ENCODE measurements around the gene KCNH1. TPM values are rescaled to one million over a fixed set of nuclear protein-coding genes. Genes with fewer than 3 reads are reported as not detected.

Gene KCNH1
- total RNA-seq, 2 donors from 2014 or later = not detected

GRCh38 chr1:210900820-210901219 is 233.1 kb downstream of the KCNH1 start:
- Mint-ChIP-seq H3K4me3 (no peak overlapping the region), H3K27ac (no peak overlapping the region), H3K36me3 (ENCODE audit: low read depth) (no peaks in the 10 kb centered on the region), H3K27me3 (peaks cover 51% of the 10 kb centered on the region), H3K4me1 (no peaks in the 10 kb centered on the region)
- H3K9me3 ChIP-seq (ENCODE audit: control insufficient read depth, low read length, poor library complexity, severe bottlenecking) = no peaks in the 10 kb centered on the region
- no peak for ATAC-seq
- no peak for DNase-seq

- ATAC-seq (no peak), DNase-seq (no peak)
- Mint-ChIP-seq H3K4me1 (no peaks in the 10 kb centered on the region), H3K27ac (no peak overlapping the region), H3K36me3 (ENCODE audit: low read depth) (no peaks in the 10 kb centered on the region), H3K27me3 (peaks cover 44% of the 10 kb centered on the region), H3K4me3 (no peak overlapping the region)
- no peaks in the 10 kb centered on the region for H3K9me3 ChIP-seq (ENCODE audit: control insufficient read depth, low read length, poor library complexity, severe bottlenecking)
Measured at GRCh38 chr1:210900079-210900478, 233.9 kb downstream of the KCNH1 start.

GRCh38 chr1:210899676-210900075 is 234.3 kb downstream of the KCNH1 start:
- no peaks in the 10 kb centered on the region for H3K9me3 ChIP-seq (ENCODE audit: control insufficient read depth, low read length, poor library complexity, severe bottlenecking)
- no peaks in the 10 kb centered on the region for H3K36me3 Mint-ChIP-seq (ENCODE audit: low read depth)
- DNase-seq (no peak), ATAC-seq (no peak)
- no peak overlapping the region for H3K4me3 Mint-ChIP-seq
- H3K4me1 Mint-ChIP-seq = no peaks in the 10 kb centered on the region
- no peak overlapping the region for H3K27ac Mint-ChIP-seq
- peaks cover 39% of the 10 kb centered on the region for H3K27me3 Mint-ChIP-seq

GRCh38 chr1:210898473-210898872 is 235.5 kb downstream of the KCNH1 start:
- H3K9me3 ChIP-seq (ENCODE audit: control insufficient read depth, low read length, poor library complexity, severe bottlenecking) = no peaks in the 10 kb centered on the region
- Mint-ChIP-seq H3K27ac (no peak overlapping the region), H3K36me3 (ENCODE audit: low read depth) (no peaks in the 10 kb centered on the region), H3K4me1 (no peaks in the 10 kb centered on the region), H3K4me3 (no peak overlapping the region), H3K27me3 (peaks cover 33% of the 10 kb centered on the region)
- DNase-seq = no peak
- no peak for ATAC-seq

- H3K9me3 ChIP-seq (ENCODE audit: control insufficient read depth, low read length, poor library complexity, severe bottlenecking) = no peaks in the 10 kb centered on the region
- ATAC-seq (no peak), DNase-seq (no peak)
- H3K36me3 Mint-ChIP-seq (ENCODE audit: low read depth) = no peaks in the 10 kb centered on the region
- peaks cover 11% of the 10 kb centered on the region for H3K27me3 Mint-ChIP-seq
- no peak overlapping the region for H3K27ac Mint-ChIP-seq
- H3K4me1 Mint-ChIP-seq = no peaks in the 10 kb centered on the region
- no peak overlapping the region for H3K4me3 Mint-ChIP-seq
Measured at GRCh38 chr1:210883821-210884220, 250.1 kb downstream of the KCNH1 start.

GRCh38 chr1:210882414-210883221 is 251.3 kb downstream of the KCNH1 start:
- no peak overlapping the region for H3K27ac Mint-ChIP-seq
- H3K4me1 Mint-ChIP-seq = no peaks in the 10 kb centered on the region
- no peaks in the 10 kb centered on the region for H3K9me3 ChIP-seq (ENCODE audit: control insufficient read depth, low read length, poor library complexity, severe bottlenecking)
- no peak for ATAC-seq
- peaks cover 11% of the 10 kb centered on the region for H3K27me3 Mint-ChIP-seq
- no peak for DNase-seq
- H3K4me3 Mint-ChIP-seq = no peak overlapping the region
- no peaks in the 10 kb centered on the region for H3K36me3 Mint-ChIP-seq (ENCODE audit: low read depth)

- H3K27ac Mint-ChIP-seq = no peak overlapping the region
- no peak for ATAC-seq
- no peaks in the 10 kb centered on the region for H3K36me3 Mint-ChIP-seq (ENCODE audit: low read depth)
- H3K9me3 ChIP-seq (ENCODE audit: control insufficient read depth, low read length, poor library complexity, severe bottlenecking) = no peaks in the 10 kb centered on the region
- H3K4me1 Mint-ChIP-seq = no peaks in the 10 kb centered on the region
- peaks cover 11% of the 10 kb centered on the region for H3K27me3 Mint-ChIP-seq
- H3K4me3 Mint-ChIP-seq = no peak overlapping the region
- no peak for DNase-seq
Measured at GRCh38 chr1:210878564-210878963, 255.4 kb downstream of the KCNH1 start.

- no peak for DNase-seq
- no peaks in the 10 kb centered on the region for H3K27me3 Mint-ChIP-seq
- no peak for ATAC-seq
- no peaks in the 10 kb centered on the region for H3K36me3 Mint-ChIP-seq (ENCODE audit: low read depth)
- H3K9me3 ChIP-seq (ENCODE audit: control insufficient read depth, low read length, poor library complexity, severe bottlenecking) = no peaks in the 10 kb centered on the region
- H3K4me1 Mint-ChIP-seq = no peaks in the 10 kb centered on the region
- no peak overlapping the region for H3K4me3 Mint-ChIP-seq
- no peak overlapping the region for H3K27ac Mint-ChIP-seq
Measured at GRCh38 chr1:210876275-210876674, 257.7 kb downstream of the KCNH1 start.

- no peak for DNase-seq
- no peak for ATAC-seq
- Mint-ChIP-seq H3K27ac (no peak overlapping the region), H3K4me1 (no peaks in the 10 kb centered on the region), H3K27me3 (no peaks in the 10 kb centered on the region), H3K4me3 (no peak overlapping the region), H3K36me3 (ENCODE audit: low read depth) (no peaks in the 10 kb centered on the region)
- H3K9me3 ChIP-seq (ENCODE audit: control insufficient read depth, low read length, poor library complexity, severe bottlenecking) = no peaks in the 10 kb centered on the region
Measured at GRCh38 chr1:210866532-210866931, 267.4 kb downstream of the KCNH1 start.

GRCh38 chr1:210857705-210858104 is 276.2 kb downstream of the KCNH1 start:
- no peak for DNase-seq

GRCh38 chr1:210857146-210857663 is 276.7 kb downstream of the KCNH1 start:
- H3K27me3 Mint-ChIP-seq = peaks cover 14% of the 10 kb centered on the region
- no peaks in the 10 kb centered on the region for H3K4me1 Mint-ChIP-seq
- DNase-seq = no peak
- H3K9me3 ChIP-seq (ENCODE audit: control insufficient read depth, low read length, poor library complexity, severe bottlenecking) = no peaks in the 10 kb centered on the region
- H3K4me3 Mint-ChIP-seq = no peak overlapping the region
- H3K36me3 Mint-ChIP-seq (ENCODE audit: low read depth) = no peaks in the 10 kb centered on the region
- no peak for ATAC-seq
- no peak overlapping the region for H3K27ac Mint-ChIP-seq

More at GRCh38 chr1:210857705-210858104, 276.2 kb downstream of the KCNH1 start:
- H3K27ac Mint-ChIP-seq = no peak overlapping the region
- H3K9me3 ChIP-seq (ENCODE audit: control insufficient read depth, low read length, poor library complexity, severe bottlenecking) = no peaks in the 10 kb centered on the region
- no peak overlapping the region for H3K4me3 Mint-ChIP-seq
- H3K4me1 Mint-ChIP-seq = no peaks in the 10 kb centered on the region
- peaks cover 14% of the 10 kb centered on the region for H3K27me3 Mint-ChIP-seq
- ATAC-seq = no peak
- H3K36me3 Mint-ChIP-seq (ENCODE audit: low read depth) = no peaks in the 10 kb centered on the region

- Mint-ChIP-seq H3K27me3 (peaks cover 14% of the 10 kb centered on the region), H3K27ac (no peak overlapping the region), H3K4me1 (no peaks in the 10 kb centered on the region), H3K4me3 (no peak overlapping the region), H3K36me3 (ENCODE audit: low read depth) (no peaks in the 10 kb centered on the region)
- ATAC-seq (no peak), DNase-seq (no peak)
- no peaks in the 10 kb centered on the region for H3K9me3 ChIP-seq (ENCODE audit: control insufficient read depth, low read length, poor library complexity, severe bottlenecking)
Measured at GRCh38 chr1:210855440-210855839, 278.5 kb downstream of the KCNH1 start.

- H3K9me3 ChIP-seq (ENCODE audit: control insufficient read depth, low read length, poor library complexity, severe bottlenecking) = no peaks in the 10 kb centered on the region
- H3K4me1 Mint-ChIP-seq = no peaks in the 10 kb centered on the region
- H3K4me3 Mint-ChIP-seq = no peak overlapping the region
- no peak for ATAC-seq
- no peak overlapping the region for H3K27ac Mint-ChIP-seq
- H3K36me3 Mint-ChIP-seq (ENCODE audit: low read depth) = no peaks in the 10 kb centered on the region
- no peak for DNase-seq
- H3K27me3 Mint-ChIP-seq = peaks cover 14% of the 10 kb centered on the region
Measured at GRCh38 chr1:210853276-210853675, 280.7 kb downstream of the KCNH1 start.

GRCh38 chr1:210850556-210850955 is 283.4 kb downstream of the KCNH1 start:
- Mint-ChIP-seq H3K4me3 (no peak overlapping the region), H3K4me1 (no peaks in the 10 kb centered on the region), H3K27me3 (peaks cover 9% of the 10 kb centered on the region), H3K27ac (no peak overlapping the region), H3K36me3 (ENCODE audit: low read depth) (no peaks in the 10 kb centered on the region)
- DNase-seq (no peak), ATAC-seq (no peak)
- no peaks in the 10 kb centered on the region for H3K9me3 ChIP-seq (ENCODE audit: control insufficient read depth, low read length, poor library complexity, severe bottlenecking)

Data from T-helper 17 cell (primary cell).